HepG2 (cell line): ENCODE results near the gene UBE2Q2. TPM values are rescaled to one million over a fixed set of nuclear protein-coding genes. Genes with fewer than 3 reads are reported as not detected.

Experiments
- AHDC1 ChIP-seq: sonication (generic); formaldehyde crosslinking; IDR thresholded peaks from 2 replicates; pipeline ENCODE4 v1.5.1; 2020; ENCODE audit warnings: mild to moderate bottlenecking, missing genetic modification reagents, borderline replicate concordance
- BRCA1 ChIP-seq: sonication (generic); formaldehyde crosslinking; IDR thresholded peaks from 2 replicates; pipeline ENCODE4 v1.4.0; 2020; ENCODE audit warnings: missing genetic modification reagents
- HMG20B ChIP-seq: conservative IDR thresholded peaks from 2 replicates; pipeline ENCODE4 v1.6.1; 2016; ENCODE audit warnings: missing genetic modification reagents, missing compliant biosample characterization
- IRX3 ChIP-seq: sonication (generic); formaldehyde crosslinking; IDR thresholded peaks from 2 replicates; pipeline ENCODE4 v1.8.1; 2023; ENCODE audit warnings: mild to moderate bottlenecking, low read depth, missing genetic modification reagents, borderline replicate concordance
- LCORL ChIP-seq, 2 experiments: fragments of 450-650 bp in 1 of 2; sonication (generic) in 1 of 2; formaldehyde crosslinking in 1 of 2; IDR thresholded peaks; 2 replicates each; pipeline versions ENCODE4 v1.5.0 to v1.6.1; 2017 to 2020; ENCODE audit warnings: antibody characterized with exemption in 1 of 2, missing genetic modification reagents in 1 of 2
- RFX5 ChIP-seq: IDR thresholded peaks from 2 replicates; pipeline ENCODE4 v1.6.1; 2011; ENCODE audit warnings: low read depth, low read length, improper control_type of control experiment
- RFXANK ChIP-seq: IDR thresholded peaks from 2 replicates; pipeline ENCODE4 v1.6.1; 2016
- TEAD2 ChIP-seq: sonication (generic); formaldehyde crosslinking; IDR thresholded peaks from 2 replicates; pipeline ENCODE4 v1.9.0; 2021; ENCODE audit warnings: missing genetic modification reagents
- ZFP41 ChIP-seq: sonication (generic); formaldehyde crosslinking; IDR thresholded peaks from 2 replicates; pipeline ENCODE4 v1.4.0; 2020; ENCODE audit warnings: mild to moderate bottlenecking, missing genetic modification reagents, borderline replicate concordance
- ZNF17 ChIP-seq: sonication (generic); formaldehyde crosslinking; IDR thresholded peaks from 2 replicates; pipeline ENCODE4 v1.5.0; 2020; ENCODE audit warnings: mild to moderate bottlenecking, missing genetic modification reagents
- ZNF180 ChIP-seq: sonication (generic); formaldehyde crosslinking; IDR thresholded peaks from 2 replicates; pipeline ENCODE4 v1.4.0; 2020; ENCODE audit warnings: low read depth, missing genetic modification reagents, borderline replicate concordance
- ZNF276 ChIP-seq: sonication (generic); formaldehyde crosslinking; IDR thresholded peaks from 2 replicates; pipeline ENCODE4 v1.4.0; 2020; ENCODE audit warnings: mild to moderate bottlenecking, low read depth, missing genetic modification reagents
- ZNF33A ChIP-seq: sonication (generic); formaldehyde crosslinking; IDR thresholded peaks from 2 replicates; pipeline ENCODE4 v1.5.1; 2020; ENCODE audit warnings: missing genetic modification reagents, mild to moderate bottlenecking, moderate library complexity, borderline replicate concordance
- ZNF512B ChIP-seq: sonication (generic); formaldehyde crosslinking; IDR thresholded peaks from 2 replicates; pipeline ENCODE4 v1.5.1; 2020; ENCODE audit warnings: missing genetic modification reagents, mild to moderate bottlenecking, borderline replicate concordance
- ZNF562 ChIP-seq: sonication (generic); formaldehyde crosslinking; IDR thresholded peaks from 2 replicates; pipeline ENCODE4 v1.8.0; 2022; ENCODE audit warnings: missing genetic modification reagents, borderline replicate concordance
- ZNF576 ChIP-seq: sonication (generic); formaldehyde crosslinking; IDR thresholded peaks from 2 replicates; pipeline ENCODE4 v1.4.0; 2020; ENCODE audit warnings: mild to moderate bottlenecking, missing genetic modification reagents
- ZNF782 ChIP-seq: sonication (generic); formaldehyde crosslinking; IDR thresholded peaks from 2 replicates; pipeline ENCODE4 v1.4.0; 2020; ENCODE audit warnings: missing genetic modification reagents, mild to moderate bottlenecking, borderline replicate concordance
- polyA plus RNA-seq, 8 experiments: library from polyadenylated mRNA; depleted of rRNA in 3 of 8; stranded (reverse) in 7 of 8; unstranded in 1 of 8; fragments of >200 nt; fragmentation: Illumina TruSeq in 4 of 8; extraction: Trizol in 4 of 8; gene quantifications; 2 replicates each; pipeline versions ENCODE4 v1.2.1 to v1.2.3, GENCODE V29; 2011 to 2016; ENCODE audit warnings: low read depth in 4 of 8, missing spikeins in 1 of 8, mixed read lengths in 1 of 8; ENCODE audit not compliant: insufficient read depth in 1 of 8
- total RNA-seq, 5 experiments: library from RNA; depleted of rRNA; stranded (reverse); fragments of >200 nt; fragmentation: Illumina TruSeq; extraction: Trizol; gene quantifications; 2 replicates each; pipeline ENCODE4 v1.2.3, GENCODE V29; 2016; ENCODE audit warnings: low read depth in 1 of 5

Gene UBE2Q2
- total and polyA plus RNA-seq, 2 of the 13 experiments (the other 11 are each of a cell fraction or from before 2014, with no cell fraction given), result 10.6 to 20.4 TPM

GRCh38 chr15:75903331-75904239, 60.3 kb downstream of the UBE2Q2 start, which contains the start of gene FBXO22 (continued):
- peak; percentile 32; the same call in 1 of the 2 replicates for TF ChIP-seq ZNF276 (CRISPR knock-in tag)
- TF ChIP-seq ZNF17, result no peak
- no peak; the same call in 1 of the 2 replicates for TF ChIP-seq RFXANK (CRISPR knock-in tag)
- TF ChIP-seq LCORL (IDR thresholded peaks at IDR 0.05), result 0 out of 2 replicates have a peak, but pooled peaks have one; percentile 31
- no peak; the same call in 1 of the 2 replicates for TF ChIP-seq LCORL (CRISPR knock-in tag; IDR thresholded peaks at IDR 0.05)
- no peak for TF ChIP-seq HMG20B
- no peak for TF ChIP-seq ZNF512B (CRISPR knock-in tag)
- no peak for TF ChIP-seq ZNF180 (CRISPR knock-in tag)
- TF ChIP-seq ZNF782 (CRISPR knock-in tag), result peak; percentile 75; the same call in 1 of the 2 replicates
- TF ChIP-seq IRX3 (CRISPR knock-in tag), result peak; percentile 56; the same call in 1 of the 2 replicates
- peak; percentile 80 for TF ChIP-seq TEAD2 (CRISPR knock-in tag)
- TF ChIP-seq ZNF562 (CRISPR knock-in tag), result no peak
- TF ChIP-seq ZNF576, result no peak; the same call in 1 of the 2 replicates
- TF ChIP-seq ZNF33A (CRISPR knock-in tag), result no peak
- no peak for TF ChIP-seq AHDC1 (CRISPR knock-in tag)
- TF ChIP-seq BRCA1, result 0 out of 2 replicates have a peak, but pooled peaks have one; percentile 41
- no peak for TF ChIP-seq RFX5
- TF ChIP-seq ZFP41 (CRISPR knock-in tag), result no peak
